Measurements from ENCODE around the gene KIF22. TPM values are rescaled to one million over a fixed set of nuclear protein-coding genes. Genes with fewer than 3 reads are reported as not detected.

KIF22 gene
- total and polyA plus RNA-seq, 9 of the 15 experiments (the other 6 are each of a cell fraction or from before 2014, with no cell fraction given) = 8.7 to 232 (median 131) TPM

DNA sequence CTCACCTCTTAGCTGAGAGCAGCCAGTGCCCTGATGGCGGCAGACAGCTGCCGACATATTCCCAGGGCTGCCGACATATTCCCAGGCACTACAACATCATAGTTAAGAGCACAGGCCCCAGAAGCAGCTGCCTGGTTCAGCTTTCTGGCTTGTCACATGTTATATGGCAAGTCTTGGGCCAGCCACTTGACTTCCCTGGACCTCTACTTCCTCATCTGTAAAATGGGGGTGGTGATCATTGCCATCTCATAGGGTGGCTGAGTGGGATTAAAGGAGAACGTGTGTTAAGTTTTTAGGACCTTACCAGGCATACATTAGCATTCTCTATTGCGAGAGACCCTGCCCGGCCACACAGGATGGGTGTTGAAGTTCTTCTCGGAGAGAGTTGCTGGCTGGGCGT lies 53.4 kb downstream of the KIF22 start:
- FAIRE-seq (no peak), DNase-seq (ENCODE audit: extremely low read depth in 1 of 4, low spot score in 3 of 4) (no peak)
- H4K20me1 ChIP-seq (replicated peaks; ENCODE audit: control insufficient read depth, insufficient read depth, low read length) = no peaks in the 10 kb centered on the region
- TF ChIP-seq RBM25 (IDR thresholded peaks at IDR 0.05; ENCODE audit: low read depth, low read length, severe bottlenecking) (peak; percentile 77), BCOR (IDR thresholded peaks at IDR 0.05) (peak; percentile 55), GABPB1 (CRISPR knock-in tag; IDR thresholded peaks at IDR 0.05) (no peak), BHLHE40 (IDR thresholded peaks at IDR 0.05; ENCODE audit: low read length) (no peak)
- TF ChIP-seq, protein P1, sequence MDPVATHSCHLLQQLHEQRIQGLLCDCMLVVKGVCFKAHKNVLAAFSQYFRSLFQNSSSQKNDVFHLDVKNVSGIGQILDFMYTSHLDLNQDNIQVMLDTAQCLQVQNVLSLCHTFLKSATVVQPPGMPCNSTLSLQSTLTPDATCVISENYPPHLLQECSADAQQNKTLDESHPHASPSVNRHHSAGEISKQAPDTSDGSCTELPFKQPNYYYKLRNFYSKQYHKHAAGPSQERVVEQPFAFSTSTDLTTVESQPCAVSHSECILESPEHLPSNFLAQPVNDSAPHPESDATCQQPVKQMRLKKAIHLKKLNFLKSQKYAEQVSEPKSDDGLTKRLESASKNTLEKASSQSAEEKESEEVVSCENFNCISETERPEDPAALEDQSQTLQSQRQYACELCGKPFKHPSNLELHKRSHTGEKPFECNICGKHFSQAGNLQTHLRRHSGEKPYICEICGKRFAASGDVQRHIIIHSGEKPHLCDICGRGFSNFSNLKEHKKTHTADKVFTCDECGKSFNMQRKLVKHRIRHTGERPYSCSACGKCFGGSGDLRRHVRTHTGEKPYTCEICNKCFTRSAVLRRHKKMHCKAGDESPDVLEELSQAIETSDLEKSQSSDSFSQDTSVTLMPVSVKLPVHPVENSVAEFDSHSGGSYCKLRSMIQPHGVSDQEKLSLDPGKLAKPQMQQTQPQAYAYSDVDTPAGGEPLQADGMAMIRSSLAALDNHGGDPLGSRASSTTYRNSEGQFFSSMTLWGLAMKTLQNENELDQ (CRISPR knock-in tag; IDR thresholded peaks at IDR 0.05; ENCODE audit: borderline replicate concordance) = no peak
- TF ChIP-seq, protein P2, sequence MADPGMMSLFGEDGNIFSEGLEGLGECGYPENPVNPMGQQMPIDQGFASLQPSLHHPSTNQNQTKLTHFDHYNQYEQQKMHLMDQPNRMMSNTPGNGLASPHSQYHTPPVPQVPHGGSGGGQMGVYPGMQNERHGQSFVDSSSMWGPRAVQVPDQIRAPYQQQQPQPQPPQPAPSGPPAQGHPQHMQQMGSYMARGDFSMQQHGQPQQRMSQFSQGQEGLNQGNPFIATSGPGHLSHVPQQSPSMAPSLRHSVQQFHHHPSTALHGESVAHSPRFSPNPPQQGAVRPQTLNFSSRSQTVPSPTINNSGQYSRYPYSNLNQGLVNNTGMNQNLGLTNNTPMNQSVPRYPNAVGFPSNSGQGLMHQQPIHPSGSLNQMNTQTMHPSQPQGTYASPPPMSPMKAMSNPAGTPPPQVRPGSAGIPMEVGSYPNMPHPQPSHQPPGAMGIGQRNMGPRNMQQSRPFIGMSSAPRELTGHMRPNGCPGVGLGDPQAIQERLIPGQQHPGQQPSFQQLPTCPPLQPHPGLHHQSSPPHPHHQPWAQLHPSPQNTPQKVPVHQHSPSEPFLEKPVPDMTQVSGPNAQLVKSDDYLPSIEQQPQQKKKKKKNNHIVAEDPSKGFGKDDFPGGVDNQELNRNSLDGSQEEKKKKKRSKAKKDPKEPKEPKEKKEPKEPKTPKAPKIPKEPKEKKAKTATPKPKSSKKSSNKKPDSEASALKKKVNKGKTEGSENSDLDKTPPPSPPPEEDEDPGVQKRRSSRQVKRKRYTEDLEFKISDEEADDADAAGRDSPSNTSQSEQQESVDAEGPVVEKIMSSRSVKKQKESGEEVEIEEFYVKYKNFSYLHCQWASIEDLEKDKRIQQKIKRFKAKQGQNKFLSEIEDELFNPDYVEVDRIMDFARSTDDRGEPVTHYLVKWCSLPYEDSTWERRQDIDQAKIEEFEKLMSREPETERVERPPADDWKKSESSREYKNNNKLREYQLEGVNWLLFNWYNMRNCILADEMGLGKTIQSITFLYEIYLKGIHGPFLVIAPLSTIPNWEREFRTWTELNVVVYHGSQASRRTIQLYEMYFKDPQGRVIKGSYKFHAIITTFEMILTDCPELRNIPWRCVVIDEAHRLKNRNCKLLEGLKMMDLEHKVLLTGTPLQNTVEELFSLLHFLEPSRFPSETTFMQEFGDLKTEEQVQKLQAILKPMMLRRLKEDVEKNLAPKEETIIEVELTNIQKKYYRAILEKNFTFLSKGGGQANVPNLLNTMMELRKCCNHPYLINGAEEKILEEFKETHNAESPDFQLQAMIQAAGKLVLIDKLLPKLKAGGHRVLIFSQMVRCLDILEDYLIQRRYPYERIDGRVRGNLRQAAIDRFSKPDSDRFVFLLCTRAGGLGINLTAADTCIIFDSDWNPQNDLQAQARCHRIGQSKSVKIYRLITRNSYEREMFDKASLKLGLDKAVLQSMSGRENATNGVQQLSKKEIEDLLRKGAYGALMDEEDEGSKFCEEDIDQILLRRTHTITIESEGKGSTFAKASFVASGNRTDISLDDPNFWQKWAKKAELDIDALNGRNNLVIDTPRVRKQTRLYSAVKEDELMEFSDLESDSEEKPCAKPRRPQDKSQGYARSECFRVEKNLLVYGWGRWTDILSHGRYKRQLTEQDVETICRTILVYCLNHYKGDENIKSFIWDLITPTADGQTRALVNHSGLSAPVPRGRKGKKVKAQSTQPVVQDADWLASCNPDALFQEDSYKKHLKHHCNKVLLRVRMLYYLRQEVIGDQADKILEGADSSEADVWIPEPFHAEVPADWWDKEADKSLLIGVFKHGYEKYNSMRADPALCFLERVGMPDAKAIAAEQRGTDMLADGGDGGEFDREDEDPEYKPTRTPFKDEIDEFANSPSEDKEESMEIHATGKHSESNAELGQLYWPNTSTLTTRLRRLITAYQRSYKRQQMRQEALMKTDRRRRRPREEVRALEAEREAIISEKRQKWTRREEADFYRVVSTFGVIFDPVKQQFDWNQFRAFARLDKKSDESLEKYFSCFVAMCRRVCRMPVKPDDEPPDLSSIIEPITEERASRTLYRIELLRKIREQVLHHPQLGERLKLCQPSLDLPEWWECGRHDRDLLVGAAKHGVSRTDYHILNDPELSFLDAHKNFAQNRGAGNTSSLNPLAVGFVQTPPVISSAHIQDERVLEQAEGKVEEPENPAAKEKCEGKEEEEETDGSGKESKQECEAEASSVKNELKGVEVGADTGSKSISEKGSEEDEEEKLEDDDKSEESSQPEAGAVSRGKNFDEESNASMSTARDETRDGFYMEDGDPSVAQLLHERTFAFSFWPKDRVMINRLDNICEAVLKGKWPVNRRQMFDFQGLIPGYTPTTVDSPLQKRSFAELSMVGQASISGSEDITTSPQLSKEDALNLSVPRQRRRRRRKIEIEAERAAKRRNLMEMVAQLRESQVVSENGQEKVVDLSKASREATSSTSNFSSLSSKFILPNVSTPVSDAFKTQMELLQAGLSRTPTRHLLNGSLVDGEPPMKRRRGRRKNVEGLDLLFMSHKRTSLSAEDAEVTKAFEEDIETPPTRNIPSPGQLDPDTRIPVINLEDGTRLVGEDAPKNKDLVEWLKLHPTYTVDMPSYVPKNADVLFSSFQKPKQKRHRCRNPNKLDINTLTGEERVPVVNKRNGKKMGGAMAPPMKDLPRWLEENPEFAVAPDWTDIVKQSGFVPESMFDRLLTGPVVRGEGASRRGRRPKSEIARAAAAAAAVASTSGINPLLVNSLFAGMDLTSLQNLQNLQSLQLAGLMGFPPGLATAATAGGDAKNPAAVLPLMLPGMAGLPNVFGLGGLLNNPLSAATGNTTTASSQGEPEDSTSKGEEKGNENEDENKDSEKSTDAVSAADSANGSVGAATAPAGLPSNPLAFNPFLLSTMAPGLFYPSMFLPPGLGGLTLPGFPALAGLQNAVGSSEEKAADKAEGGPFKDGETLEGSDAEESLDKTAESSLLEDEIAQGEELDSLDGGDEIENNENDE (IDR thresholded peaks at IDR 0.05; ENCODE audit: low read depth, low read length) = no peak
- TF ChIP-seq, protein P3, sequence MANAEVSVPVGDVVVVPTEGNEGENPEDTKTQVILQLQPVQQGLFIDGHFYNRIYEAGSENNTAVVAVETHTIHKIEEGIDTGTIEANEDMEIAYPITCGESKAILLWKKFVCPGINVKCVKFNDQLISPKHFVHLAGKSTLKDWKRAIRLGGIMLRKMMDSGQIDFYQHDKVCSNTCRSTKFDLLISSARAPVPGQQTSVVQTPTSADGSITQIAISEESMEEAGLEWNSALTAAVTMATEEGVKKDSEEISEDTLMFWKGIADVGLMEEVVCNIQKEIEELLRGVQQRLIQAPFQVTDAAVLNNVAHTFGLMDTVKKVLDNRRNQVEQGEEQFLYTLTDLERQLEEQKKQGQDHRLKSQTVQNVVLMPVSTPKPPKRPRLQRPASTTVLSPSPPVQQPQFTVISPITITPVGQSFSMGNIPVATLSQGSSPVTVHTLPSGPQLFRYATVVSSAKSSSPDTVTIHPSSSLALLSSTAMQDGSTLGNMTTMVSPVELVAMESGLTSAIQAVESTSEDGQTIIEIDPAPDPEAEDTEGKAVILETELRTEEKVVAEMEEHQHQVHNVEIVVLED (CRISPR knock-in tag; IDR thresholded peaks at IDR 0.05) = no peak

More for the DNA sequence above, 53.4 kb downstream of the KIF22 start:
- Histone ChIP-seq H3K4me1 (replicated peaks in 1 of 2; ENCODE audit: control insufficient read depth in 2 of 2, insufficient read depth in 2 of 2, low read length in 2 of 2) (peaks cover 0 to 38% of the 10 kb centered on the region in 2 experiments; a peak in 2 of 5 replicates), H3K36me3 (ENCODE audit: control insufficient read depth, insufficient read depth, low read length) (no peaks in the 10 kb centered on the region), H3K4me2 (ENCODE audit: insufficient read depth, low read length) (no peak overlapping the region), H2AFZ (ENCODE audit: low read depth, low read length) (no peak overlapping the region), H3K9me1 (ENCODE audit: control insufficient read depth, insufficient read depth, low read length) (no peaks in the 10 kb centered on the region), H3K9me3 (replicated peaks; ENCODE audit: control insufficient read depth, insufficient read depth, low read depth, low read length) (no peaks in the 10 kb centered on the region), H3K79me2 (ENCODE audit: control insufficient read depth, insufficient read depth, low read length) (no peaks in the 10 kb centered on the region), H3K27me3 (ENCODE audit: control insufficient read depth in 2 of 2, insufficient read depth in 2 of 2, low read length in 2 of 2) (0 out of 5 replicates have a peak, but pooled peaks cover 0 to 4% of the 10 kb centered on the region in 2 experiments), H3K4me3 (no peak overlapping the region), H3K9ac (ENCODE audit: insufficient read depth in 1 of 2, low read depth in 2 of 2, low read length in 2 of 2) (no peak overlapping the region), H3K27ac (ENCODE audit: extremely low read depth, low read depth, low read length) (no peak overlapping the region)
- WGBS (ENCODE audit: insufficient coverage, low coverage, missing lambda C conversion rate) = 65% methylated on average over 8 of the region's 8 CpGs
- intact Hi-C loops (cut with micrococcal nuclease) (no loop called here), in situ Hi-C loops (cut with MboI) (no loop called here)
- no peak for ATAC-seq
- BruUV-seq (replicated peaks) = no TSS peak
- ChIA-PET POLR2A (interaction anchor here (2.2 kb wide), 1 partner anchor 14 kb away, joined by 8 read pairs; no protein-coding TSS in a partner anchor), CTCF (ENCODE audit: low intra/inter-chr PET ratio) (no interaction called here)

All from K562 (cell line).